Measurements from ENCODE around the gene THBS3. TPM values are rescaled to one million over a fixed set of nuclear protein-coding genes. Genes with fewer than 3 reads are reported as not detected.
A peak's percentile ranks its signal among the peaks of the same experiment; 100 is the strongest.

Gene THBS3
- total and polyA plus RNA-seq, 2 of the 13 experiments (the other 11 are each of a cell fraction or from before 2014, with no cell fraction given): 0.86 to 3.6 TPM

GRCh38 chr1:155250633-155251449 is 43.1 kb upstream of the THBS3 start (continued):
- TF ChIP-seq, protein P1, sequence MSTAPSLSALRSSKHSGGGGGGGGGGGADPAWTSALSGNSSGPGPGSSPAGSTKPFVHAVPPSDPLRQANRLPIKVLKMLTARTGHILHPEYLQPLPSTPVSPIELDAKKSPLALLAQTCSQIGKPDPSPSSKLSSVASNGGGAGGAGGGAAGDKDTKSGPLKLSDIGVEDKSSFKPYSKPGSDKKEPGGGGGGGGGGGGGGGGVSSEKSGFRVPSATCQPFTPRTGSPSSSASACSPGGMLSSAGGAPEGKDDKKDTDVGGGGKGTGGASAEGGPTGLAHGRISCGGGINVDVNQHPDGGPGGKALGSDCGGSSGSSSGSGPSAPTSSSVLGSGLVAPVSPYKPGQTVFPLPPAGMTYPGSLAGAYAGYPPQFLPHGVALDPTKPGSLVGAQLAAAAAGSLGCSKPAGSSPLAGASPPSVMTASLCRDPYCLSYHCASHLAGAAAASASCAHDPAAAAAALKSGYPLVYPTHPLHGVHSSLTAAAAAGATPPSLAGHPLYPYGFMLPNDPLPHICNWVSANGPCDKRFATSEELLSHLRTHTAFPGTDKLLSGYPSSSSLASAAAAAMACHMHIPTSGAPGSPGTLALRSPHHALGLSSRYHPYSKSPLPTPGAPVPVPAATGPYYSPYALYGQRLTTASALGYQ (CRISPR knock-in tag; IDR thresholded peaks at IDR 0.05): 0 out of 2 replicates have a peak, but pooled peaks have one; percentile 17
- TF ChIP-seq ZNF138 (CRISPR knock-in tag; IDR thresholded peaks at IDR 0.05; ENCODE audit: low read depth) (no peak), ZSCAN22 (CRISPR knock-in tag; IDR thresholded peaks at IDR 0.05) (no peak), ZNF142 (CRISPR knock-in tag; IDR thresholded peaks at IDR 0.05) (no peak), MEF2D (CRISPR knock-in tag; IDR thresholded peaks at IDR 0.05) (peak; percentile 98), ZNF274 (CRISPR knock-in tag; IDR thresholded peaks at IDR 0.05) (peak; percentile 51; the same call in 1 of the 2 replicates), SOX13 (IDR thresholded peaks at IDR 0.05) (no peak), SOX13 (CRISPR knock-in tag; conservative IDR thresholded peaks at IDR 0.05 in 1 of 2, IDR thresholded peaks at IDR 0.05 in 1 of 2) (peak in 1 of 2 experiments; percentile 28; a peak in 1 of 4 replicates), PCBP1 (IDR thresholded peaks at IDR 0.05; ENCODE audit: borderline replicate concordance, low read depth, low read length) (no peak), ZNF205 (CRISPR knock-in tag; IDR thresholded peaks at IDR 0.05) (no peak; the same call in 1 of the 2 replicates), ZNF383 (CRISPR knock-in tag; IDR thresholded peaks at IDR 0.05; ENCODE audit: borderline replicate concordance) (no peak), ISL2 (CRISPR knock-in tag; IDR thresholded peaks at IDR 0.05) (0 out of 2 replicates have a peak, but pooled peaks have one; percentile 63), ATAD3A (CRISPR knock-in tag; IDR thresholded peaks at IDR 0.05) (no peak), NFE2L2 (IDR thresholded peaks at IDR 0.05; ENCODE audit: low read length) (no peak; the same call in 1 of the 2 replicates), ZNF317 (CRISPR knock-in tag; IDR thresholded peaks at IDR 0.05) (no peak), XRCC5 (optimal IDR thresholded peaks at IDR 0.05; ENCODE audit: low read length) (peak; percentile 97), RXRA (CRISPR knock-in tag; IDR thresholded peaks at IDR 0.05) (no peak; the same call in none of the 2 replicates), HHEX (CRISPR knock-in tag; IDR thresholded peaks at IDR 0.05) (no peak), ZFY (CRISPR knock-in tag; IDR thresholded peaks at IDR 0.05) (peak; percentile 63), TEAD3 (CRISPR knock-in tag; optimal IDR thresholded peaks at IDR 0.05; ENCODE audit: borderline replicate concordance) (peak; percentile 22), RFX1 (IDR thresholded peaks at IDR 0.05) (no peak), HDAC2 (CRISPR knock-in tag; IDR thresholded peaks at IDR 0.05) (peak; percentile 26; the same call in 1 of the 2 replicates), TERF1 (CRISPR knock-in tag; IDR thresholded peaks at IDR 0.05) (no peak)
